ENCODE data around the gene MACF1.
"Not testable (repeated sequence)": the region's sequence is repeated elsewhere in the genome, so short reads cannot be mapped to it uniquely, and the experiment has no call there.

Gene MACF1

DNA sequence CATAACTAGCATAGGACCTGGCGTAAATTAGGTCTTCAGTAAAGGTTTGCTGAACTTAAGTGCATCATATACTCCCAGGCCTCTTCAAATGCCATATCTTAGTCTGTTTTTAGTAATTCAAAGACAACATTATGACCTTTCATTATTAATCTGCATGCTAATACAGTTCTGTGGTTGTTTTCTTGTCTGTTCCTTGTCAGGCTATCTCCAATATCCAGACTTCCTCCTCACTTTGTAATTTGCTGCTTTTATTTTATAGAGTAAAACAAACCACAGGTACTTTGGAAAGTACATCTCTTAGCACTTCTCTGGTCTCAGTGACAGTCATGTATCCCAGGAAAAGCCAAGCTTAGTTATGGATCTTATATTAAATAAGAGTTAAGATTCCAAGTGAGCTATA is 221.9 kb downstream of the MACF1 start:
- DNase-seq = no peak

DNA sequence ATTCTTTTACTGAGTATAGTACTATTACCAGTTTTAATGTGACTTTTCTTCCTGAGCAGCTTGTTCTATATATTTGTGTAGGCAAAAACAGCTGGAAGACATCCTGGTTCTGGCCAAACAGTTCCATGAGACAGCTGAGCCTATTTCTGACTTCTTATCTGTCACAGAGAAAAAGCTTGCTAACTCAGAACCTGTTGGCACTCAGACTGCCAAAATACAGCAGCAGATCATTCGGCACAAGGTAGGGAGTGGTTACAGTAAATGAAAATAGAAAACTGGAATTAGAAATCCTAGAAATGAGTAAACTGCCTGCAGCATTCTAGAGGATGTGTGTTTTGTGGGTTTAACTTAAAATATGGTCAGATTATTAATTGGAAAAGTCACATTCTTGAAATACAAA is 222.9 kb downstream of the MACF1 start:
- no peak for DNase-seq

- no peak for DNase-seq
Measured at GRCh38 chr1:39427912-39428311, 223.4 kb downstream of the MACF1 start.

GRCh38 chr1:39431927-39432326 is 227.4 kb downstream of the MACF1 start:
- no peak for DNase-seq

DNA sequence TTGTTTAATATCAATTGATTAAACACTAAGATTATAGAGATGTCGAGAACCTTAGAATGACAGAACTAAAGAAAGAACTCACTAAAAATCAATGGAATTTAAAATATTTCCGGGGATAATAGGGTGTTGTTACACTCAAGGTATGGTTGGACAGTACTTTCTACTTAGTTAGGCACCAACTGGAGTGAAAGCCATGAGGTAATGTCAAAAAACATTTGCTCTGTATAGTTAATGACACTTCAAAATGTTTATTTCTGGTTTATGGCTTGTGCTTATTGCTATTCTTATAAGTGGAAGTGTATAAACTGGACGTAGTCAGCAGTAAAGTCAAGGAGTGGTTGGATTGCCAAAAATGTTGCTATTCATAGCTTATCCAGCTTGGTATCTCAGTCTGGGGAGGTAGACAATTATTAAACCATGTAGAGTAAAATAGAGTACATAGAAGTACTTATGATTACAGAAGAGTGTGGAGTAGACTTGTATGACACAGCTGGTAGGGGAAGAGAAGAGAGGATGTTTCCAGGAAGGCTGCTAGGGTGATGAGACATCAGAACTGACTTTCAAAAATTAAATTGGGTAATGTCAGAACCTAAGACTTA is 230.4 kb downstream of the MACF1 start:
- no peak for DNase-seq

- DNase-seq = no peak
Measured at GRCh38 chr1:39435597-39435996, 231.1 kb downstream of the MACF1 start.

GRCh38 chr1:39436842-39437241 is 232.3 kb downstream of the MACF1 start:
- DNase-seq = no peak

DNA sequence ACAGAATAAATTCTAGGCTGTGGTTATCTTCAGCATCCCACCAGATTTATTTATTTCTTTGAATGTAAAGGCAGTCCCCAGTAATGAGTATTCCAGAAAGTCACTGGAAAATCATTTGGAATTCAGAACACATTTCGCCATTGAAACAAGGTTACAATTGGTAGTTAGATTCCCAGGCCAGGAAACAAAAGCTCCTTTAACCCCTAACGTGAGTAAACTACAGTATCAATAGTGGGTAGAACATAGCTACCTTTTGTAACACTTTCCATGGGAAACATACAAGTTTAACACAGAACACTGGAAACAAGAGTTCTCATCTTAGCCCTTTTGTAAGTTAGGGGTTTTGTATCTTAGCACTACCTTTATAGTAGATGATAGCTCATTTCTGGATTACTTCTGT is 233.5 kb downstream of the MACF1 start:
- no peak for DNase-seq

GRCh38 chr1:39440856-39441255 is 236.4 kb downstream of the MACF1 start:
- DNase-seq = no peak

DNA sequence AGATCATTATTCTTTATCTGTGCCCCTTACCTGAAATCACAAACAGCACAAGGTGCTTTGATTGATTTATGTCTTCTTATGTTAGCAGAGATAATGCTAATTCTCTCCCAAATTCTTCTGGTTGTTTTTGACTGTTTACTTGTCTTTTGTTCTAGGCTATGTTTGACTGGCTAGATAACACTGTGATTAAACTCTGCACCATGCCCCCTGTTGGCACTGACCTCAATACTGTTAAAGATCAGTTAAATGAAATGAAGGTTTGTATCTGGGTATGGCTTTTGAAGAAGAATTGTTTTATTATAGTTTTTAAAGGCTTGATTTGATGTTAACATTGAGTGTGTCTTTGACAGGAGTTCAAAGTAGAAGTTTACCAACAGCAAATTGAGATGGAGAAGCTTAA is 237.3 kb downstream of the MACF1 start:
- DNase-seq = no peak

- DNase-seq = no peak
Measured at GRCh38 chr1:39445573-39445972, 241.1 kb downstream of the MACF1 start.

GRCh38 chr1:39446986-39447567 is 242.6 kb downstream of the MACF1 start:
- no peak for DNase-seq

GRCh38 chr1:39450041-39450440 is 245.5 kb downstream of the MACF1 start:
- DNase-seq = not testable (repeated sequence)

DNA sequence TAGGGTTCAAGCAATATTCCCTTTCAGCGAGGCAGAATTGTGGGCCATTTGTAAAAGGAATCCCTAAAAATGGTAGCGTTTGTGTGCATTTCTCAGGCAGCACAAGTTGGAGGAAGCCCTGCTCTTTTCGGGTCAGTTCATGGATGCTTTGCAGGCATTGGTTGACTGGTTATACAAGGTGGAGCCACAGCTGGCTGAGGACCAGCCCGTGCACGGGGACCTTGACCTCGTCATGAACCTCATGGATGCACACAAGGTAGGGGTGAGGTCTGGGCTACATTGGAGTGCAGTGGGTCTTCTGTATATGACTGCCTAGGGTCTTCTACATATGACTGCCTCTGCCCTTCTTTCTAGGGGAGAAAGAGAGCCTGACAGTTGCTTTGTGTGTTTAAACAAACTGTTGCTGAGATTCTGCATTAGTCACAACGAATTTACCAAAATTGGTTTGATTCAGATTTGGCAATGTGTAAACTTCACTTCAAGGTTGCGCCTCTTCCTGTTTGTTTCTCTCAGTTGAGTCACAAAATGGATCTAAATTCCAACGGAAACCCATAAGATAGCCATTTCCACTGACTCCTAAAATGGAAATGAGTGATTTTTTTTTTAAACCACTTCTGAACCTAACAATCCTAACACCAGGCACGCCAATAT is 246.6 kb downstream of the MACF1 start:
- no peak for DNase-seq

- no peak for DNase-seq
Measured at GRCh38 chr1:39452081-39452480, 247.6 kb downstream of the MACF1 start.

DNA sequence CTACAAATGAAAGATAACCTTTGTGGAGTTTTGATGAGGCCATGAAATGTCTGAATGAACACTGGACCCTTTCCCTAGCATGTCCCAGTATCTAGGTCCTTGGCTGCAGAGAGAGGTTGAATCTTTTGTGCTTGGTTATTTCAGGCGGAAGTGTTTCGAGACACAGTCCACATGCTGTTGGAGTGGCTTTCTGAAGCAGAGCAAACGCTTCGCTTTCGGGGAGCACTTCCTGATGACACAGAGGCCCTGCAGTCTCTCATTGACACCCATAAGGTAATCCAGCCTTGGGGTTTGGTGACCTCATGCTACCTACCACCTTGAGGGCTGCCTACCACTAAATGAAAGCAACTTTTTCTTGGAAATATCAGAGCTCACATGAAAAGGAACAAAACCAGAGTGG is 248.0 kb downstream of the MACF1 start:
- no peak for DNase-seq

- no peak for DNase-seq
Measured at GRCh38 chr1:39453603-39454002, 249.1 kb downstream of the MACF1 start.

- DNase-seq = no peak
Measured at GRCh38 chr1:39458991-39459390, 254.5 kb downstream of the MACF1 start.

DNA sequence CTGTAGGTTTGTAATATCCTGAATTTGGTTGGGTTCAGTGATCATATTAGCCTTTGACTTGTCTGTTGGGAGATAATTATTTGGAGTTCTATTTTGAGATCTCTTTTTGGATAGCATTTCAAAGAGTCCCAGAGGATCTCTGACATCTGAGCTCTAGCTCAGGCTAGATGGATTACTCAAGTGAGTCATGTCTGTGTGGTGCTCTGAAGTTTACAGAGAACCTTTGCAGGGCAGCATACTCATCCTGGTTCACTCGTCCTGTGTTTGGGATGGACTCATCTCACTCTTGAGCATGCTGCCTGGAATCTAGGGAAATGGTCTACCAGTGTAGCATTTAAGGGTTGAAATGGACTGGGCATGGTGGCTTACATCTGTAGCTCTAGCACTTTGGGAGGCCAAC is 257.6 kb downstream of the MACF1 start:
- no peak for DNase-seq

DNA sequence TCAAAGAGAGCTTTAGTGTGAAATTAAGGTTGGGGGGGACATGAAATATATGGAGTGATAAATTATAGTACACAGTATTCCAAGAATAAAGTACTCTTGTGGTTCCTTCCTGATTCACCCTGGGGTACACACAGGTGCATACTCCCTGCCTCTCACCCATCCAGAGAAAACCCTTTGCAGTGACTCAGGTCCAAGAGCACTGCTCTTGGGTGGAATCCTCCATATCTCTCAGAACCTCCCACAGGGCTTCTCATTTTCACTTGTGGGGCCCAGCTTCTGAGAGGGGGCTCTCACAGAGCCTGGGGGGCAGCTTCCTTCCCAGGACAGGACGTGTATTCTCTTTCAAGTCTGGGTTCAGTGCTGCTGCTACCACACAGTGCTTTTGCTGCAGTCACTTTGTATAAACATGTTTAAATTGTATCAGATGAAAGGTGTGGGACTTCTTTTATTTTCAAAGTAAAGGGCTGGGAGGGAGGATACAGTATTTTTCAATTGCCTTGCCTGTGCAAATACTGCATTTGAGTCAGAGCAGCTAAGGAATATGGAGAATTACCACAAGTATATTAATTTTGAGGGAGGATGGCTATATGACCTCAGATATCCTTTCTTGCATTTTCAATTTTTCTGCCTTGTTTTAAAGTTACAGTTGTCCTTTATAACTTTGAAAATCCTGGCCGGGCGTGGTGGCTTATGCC is 262.1 kb downstream of the MACF1 start:
- DNase-seq = no peak

DNA sequence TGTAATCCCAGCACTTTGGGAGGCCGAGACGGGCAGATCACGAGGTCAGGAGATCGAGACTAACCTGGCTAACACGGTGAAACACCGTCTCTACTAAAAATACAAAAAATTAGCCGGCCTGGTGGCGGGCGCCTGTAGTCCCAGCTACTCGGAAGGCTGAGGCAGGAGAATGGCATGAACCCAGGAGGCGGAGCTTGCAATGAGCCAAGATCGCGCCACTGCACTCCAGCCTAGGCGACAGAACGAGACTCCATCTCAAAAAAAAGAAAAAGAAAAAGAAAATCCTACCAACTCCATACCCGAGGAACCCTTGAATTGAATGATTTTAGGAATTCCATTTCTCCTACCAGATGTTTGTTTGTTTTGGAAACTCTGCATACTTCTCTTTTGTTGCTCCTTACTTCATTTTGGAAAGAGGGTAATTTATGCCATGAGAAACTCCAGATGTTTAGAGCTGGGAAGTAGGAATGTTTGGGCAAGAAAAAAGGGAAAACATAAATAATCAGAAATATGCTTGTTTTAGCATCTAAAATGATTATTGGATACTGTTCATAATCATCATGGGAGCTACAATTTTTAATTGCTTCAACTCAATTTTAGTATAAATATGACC is 262.7 kb downstream of the MACF1 start:
- not testable (repeated sequence) for DNase-seq

GRCh38 chr1:39469150-39469549 is 264.7 kb downstream of the MACF1 start:
- DNase-seq = no peak

GRCh38 chr1:39470040-39470439 is 265.5 kb downstream of the MACF1 start:
- no peak for DNase-seq

GRCh38 chr1:39472826-39473225 is 268.3 kb downstream of the MACF1 start:
- DNase-seq = no peak

Data from CD4-positive, alpha-beta T cell treated with Interleukin-17A for 1 hour (primary cell).